Right renal pelvis (tissue), 4 donors: ENCODE data around the gene CCDC106. TPM values are rescaled to one million over a fixed set of nuclear protein-coding genes. Genes with fewer than 3 reads are reported as not detected.

Source experiments
- DNase-seq, 4 donors: peaks; one replicate each; pipeline ENCODE4 v3.0.0-alpha.2; 2013; ENCODE audit warnings: low read depth in 4 of 4, low spot score in 3 of 4, missing footprints in 1 of 4
- polyA plus RNA-seq, 4 donors: library from polyadenylated mRNA; unstranded; fragments of 120-200 nt; gene quantifications; one replicate each; pipeline ENCODE4 v1.2.1, GENCODE V29; 2013; ENCODE audit not compliant: insufficient read length in 4 of 4

CCDC106 gene
- polyA plus RNA-seq, 4 donors = 19.5 to 26.7 (median 21.3) TPM

DNA sequence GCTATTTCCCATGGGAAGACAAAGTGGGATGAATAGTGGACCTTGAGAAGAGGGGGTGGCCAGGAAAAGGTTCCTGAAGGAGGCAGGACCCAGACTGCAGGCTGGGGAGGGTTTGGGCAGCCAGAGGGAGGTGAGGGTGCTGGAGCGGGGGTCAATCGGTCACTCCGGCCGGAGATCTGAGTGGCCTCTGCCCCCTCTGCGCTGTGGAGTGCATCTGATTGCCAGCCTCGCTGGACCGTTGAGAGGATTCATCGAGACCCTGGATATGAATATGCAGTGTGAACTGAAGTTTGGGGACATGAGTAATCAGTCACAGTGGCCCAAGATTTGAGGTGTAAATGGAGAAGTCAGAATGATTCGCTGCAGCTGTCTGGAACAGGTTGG is 12.7 kb upstream of the CCDC106 start:
- DNase-seq = no peak

DNA sequence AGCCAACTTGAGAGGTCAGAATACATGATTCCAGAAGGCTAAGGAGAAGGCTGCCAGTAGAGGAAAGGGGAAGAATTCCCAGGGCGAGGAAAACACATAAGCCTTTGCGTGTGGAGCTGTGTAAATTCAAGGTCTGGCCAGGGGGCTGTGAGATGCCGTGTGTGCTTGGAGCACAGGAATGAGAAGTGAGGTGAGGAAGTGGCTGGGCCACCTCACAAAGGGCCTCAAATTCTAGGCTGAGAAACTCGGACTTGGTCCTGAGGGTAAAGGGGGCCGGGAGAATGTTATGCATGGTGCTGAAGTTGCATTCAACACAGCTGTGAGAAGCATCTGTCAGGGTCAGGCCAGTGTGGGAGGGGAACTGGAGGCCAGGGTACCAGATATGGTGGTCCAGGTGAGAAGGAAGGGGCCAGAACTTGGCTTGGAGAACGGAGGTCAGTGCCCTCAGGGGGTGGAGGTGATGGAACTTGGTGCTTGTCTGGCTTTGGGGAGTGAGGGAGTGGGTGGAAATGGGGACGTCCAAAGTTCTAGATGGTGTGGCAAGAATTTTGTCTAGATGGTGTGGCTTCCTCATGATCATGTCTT is 12.1 kb upstream of the CCDC106 start:
- no peak for DNase-seq

DNA sequence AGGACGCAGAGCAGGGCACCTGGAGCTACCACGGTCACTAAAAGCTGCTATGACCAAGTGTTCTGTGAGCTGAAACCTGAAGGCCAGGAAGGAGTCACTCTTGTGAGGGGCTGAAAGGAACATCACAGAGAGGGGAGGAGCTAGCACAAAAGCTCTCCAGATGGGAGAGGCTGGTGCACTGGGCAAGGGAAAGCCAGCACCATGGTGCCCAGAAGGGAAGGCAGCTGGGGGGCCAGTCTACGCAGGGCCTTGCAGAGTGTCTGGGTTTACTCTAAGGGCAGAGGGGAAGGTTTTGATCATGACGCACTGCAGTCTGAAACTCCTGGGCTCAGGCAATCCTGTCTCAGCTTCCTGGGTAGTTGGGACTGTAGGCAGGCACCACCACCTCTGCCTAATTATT is 11.3 kb upstream of the CCDC106 start:
- DNase-seq = no peak

DNA sequence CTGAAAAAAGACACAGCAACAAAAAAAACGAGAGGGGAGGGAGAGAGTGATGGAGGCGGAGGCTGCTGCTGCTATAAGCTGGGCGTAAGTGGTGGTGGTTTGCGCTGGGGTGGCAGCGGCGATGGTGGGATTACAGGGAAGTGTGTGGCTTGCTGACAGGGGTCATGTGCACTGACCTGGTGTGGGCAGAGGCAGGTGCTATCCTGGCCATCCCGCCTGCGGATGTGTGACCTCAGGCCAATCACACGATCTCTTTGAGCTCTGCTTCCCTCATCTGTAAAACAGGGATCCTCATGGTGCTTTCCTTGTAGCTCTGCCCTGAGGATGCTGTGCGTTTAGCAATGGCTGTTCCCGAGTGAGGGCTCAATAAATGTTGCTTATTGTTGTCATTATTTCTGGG is 10.5 kb upstream of the CCDC106 start:
- no peak for DNase-seq

DNA sequence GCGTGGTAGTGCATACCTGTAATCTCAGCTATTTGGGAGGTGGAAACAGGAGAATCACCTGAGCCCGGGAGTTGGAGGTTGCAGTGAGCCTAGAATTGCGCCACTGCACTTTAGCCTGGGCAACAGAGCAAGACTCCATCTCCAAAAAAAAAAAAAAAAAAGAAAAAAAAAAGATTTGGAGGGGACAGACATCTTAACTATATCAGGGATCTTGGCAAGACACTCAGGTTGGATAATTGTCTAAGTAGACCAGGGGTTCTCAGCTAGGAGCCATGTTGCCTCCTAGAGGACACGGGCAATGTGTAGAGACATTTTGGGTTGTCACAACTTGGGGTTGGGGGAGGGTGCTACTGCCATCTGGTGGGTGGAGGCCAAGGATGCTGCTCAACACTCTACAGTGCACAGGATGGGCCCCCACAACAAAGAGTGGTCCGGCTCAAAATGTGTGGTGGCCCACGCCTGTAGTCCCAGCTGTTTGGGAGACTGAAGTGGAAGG is 9.1 kb upstream of the CCDC106 start:
- DNase-seq = no peak

DNA sequence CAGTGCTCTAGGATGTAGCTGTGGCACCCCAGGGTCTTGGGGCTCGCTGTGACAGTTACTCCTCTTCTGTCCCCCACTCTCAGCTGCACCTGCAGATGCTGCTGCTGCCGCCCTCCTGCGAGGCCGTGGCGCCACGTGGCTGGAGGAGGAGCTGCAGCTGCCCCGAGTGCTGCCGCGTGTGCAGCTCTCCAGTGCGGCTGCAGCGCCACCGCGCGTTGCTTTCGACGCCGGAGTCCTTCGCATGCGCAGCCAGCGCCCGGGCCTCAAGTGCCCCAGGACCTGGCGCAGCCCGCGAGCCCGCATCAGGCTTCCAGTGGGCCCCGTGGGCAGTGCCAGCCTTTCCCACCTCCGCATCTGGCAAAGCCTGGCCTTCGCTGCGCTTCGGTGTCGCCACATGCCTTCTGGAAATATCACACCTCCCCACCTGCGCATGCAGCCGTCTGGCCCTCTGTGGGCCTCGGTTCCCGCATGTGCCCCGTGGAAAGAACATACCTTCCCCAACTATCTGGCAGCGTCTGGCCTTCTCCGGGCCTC is 7.9 kb upstream of the CCDC106 start:
- DNase-seq = peak in 1 of 4 donors; percentile 64

DNA sequence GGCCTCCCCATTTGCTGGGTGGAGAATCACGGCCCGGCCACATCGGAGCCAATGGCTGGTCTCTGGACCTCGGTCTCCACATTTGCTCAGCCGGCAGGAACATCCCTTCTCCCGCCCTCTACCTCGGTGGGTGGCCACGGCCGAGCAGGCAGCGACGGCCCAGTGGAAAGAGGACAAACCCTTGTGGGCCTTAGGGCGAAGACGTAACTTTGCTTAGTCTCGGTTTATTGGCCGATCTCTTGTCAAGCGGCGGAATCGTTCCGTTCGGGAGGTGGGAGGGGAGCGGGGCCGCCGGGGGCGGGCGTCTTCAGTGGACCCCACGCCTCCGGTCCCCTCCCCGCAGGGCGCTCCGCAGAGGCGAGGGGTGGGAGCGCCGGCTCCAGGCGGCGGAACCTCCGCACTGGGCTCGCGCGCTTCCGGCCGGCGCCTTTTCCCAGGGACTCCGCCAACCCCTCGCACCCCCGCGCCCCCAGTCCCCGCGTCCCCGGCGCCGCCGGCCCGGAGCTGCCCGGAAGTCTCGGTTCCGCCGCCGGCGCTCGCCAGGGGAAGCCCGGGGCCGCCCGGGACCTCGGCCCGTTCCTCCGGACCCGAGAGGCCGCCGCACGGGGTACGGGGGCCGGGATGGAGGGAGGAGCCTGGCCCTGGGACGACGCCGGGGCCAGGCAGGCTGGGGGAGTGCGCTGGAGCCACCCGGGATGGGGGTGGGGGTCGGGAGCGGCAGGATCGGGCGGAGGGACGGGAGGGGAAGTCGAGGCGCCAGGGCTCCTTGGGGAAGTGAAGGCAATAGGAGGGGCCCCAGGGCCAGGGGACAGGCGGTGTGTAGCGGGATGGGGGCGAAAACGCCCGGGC is 7.2 kb upstream of the CCDC106 start, which contains the start of gene ZNF580:
Gene ZNF580, plus strand, starts transcription at position 426 of the 849 bp plus-strand sequence. CDS start 1,507 bp downstream, outside the sequence.
- DNase-seq = peak in 1 of 4 donors; percentile 61

DNA sequence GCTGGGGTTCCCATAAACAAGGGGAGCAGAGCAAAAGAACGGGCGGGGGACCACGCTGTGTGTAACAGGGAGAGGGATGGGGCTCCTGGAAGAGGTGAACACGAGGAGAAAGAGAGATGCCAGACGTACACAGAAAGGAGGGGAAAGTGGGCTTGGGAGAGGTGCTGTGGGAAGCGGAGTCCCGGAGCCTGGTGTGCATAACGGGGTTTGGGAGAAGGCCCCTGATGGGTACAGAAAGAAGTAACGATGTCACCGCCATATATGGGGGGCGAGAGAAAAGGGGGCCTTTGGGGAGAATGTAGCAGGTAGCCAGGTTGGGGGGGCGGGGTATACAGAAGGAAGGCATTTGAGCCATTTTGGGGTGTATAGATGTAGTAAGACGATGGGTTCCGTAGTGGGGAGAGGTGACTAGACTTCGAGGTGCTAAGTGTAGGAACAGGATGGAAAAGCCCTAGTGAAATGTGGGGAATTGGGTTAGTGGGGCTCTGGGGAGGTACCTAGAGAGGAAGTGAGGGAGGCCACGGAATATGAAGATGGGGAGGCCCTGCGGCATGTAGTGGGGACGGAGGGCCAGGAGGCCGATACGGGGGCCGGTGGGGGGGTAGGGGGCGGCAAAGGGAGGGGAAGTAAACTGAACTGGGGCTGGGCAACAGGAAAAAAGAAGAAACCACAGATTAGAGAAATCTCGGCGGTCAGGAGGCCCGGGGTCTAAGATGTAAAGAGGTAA is 6.4 kb upstream of the CCDC106 start:
- no peak for DNase-seq

DNA sequence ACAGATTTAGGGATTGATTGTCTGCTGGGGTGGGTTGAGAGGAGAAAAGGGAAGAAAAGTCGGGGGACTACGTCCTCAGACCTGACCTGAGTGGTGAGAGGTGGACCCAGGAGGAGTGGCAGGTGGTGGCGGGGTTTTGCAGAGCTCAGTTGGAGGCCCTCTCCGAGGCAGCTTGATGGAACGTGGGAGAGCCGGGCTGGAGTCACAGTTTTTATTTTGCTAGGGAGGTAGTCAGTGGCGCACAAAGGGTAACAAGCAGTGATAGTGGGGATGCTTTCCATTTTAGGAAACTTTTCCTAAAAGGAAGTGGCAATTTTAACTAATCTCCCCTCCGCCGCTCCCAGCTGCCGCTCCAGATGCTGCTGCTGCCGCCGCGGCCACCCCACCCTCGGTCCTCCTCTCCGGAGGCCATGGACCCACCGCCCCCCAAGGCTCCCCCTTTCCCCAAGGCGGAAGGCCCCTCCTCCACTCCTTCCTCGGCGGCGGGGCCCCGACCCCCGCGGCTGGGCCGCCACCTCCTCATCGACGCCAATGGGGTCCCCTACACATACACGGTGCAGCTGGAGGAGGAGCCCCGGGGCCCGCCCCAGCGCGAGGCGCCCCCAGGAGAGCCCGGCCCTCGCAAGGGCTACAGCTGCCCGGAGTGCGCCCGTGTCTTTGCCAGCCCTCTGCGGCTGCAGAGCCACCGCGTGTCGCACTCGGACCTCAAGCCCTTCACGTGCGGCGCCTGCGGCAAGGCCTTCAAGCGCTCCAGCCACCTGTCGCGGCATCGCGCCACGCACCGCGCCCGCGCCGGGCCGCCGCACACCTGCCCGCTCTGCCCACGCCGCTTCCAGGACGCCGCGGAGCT is 5.6 kb upstream of the CCDC106 start:
- DNase-seq = no peak

DNA sequence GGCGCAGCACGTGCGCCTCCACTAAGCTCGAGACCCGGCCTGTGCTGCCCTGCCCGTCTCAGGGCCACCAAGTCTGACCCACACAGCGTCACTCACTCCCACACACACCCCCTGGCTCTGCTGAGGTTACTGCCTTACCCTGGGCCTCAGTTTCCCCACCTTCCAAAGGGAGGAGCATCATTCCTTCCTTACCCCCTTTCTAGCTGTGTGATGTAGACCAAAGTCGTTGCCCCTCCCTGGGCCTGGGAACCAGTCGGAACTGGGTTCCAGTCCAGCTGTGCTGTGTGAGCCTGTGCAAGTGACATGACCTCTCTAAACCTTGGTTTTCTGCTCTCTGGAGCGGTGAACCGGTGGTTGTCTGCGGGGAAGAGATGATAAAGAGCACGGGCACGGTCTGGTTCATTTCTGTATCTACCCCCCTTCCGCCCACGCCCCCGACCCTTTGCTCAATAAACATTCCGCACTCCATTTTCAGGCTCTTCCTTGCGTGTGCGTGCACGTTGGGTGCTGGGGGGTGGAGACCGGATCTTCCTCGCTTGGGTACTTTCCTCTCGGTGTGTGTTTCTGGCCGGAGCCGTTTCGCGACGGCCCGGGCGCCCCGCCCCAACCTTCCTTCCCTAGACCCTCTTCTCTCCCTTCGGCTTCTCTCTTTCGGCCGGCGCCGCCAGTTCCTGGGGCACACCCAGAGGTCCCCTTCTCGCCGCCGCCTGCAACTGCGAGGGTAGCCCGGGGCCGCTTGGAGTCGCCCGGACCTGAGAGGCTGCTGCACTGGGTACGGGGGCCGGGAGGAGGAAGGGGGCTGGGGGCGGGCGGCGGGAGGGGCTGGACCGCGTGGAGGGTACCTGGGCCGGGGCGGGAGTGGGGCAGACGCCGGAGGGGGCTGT is 4.8 kb upstream of the CCDC106 start, which contains the start of gene ZNF581:
Gene ZNF581, plus strand, starts transcription at position 647 of the 884 bp plus-strand sequence. CDS start 923 bp downstream, outside the sequence.
- peak in 1 of 4 donors; percentile 65 for DNase-seq

DNA sequence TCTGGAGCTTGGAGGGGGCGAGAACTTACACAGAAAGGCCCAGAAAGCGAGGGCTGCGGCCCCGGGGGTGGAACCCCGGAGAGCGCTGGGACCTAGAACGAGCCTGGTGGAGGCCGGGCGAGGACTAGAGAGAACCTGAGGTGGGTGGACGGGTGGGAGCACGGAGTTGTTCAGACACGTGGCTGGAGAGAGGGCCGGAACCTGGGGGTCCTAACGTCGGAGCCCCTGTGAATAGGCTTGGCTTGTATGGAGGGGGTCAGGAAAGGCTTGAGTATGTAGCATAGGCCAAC is 4.2 kb upstream of the CCDC106 start:
- DNase-seq = no peak

DNA sequence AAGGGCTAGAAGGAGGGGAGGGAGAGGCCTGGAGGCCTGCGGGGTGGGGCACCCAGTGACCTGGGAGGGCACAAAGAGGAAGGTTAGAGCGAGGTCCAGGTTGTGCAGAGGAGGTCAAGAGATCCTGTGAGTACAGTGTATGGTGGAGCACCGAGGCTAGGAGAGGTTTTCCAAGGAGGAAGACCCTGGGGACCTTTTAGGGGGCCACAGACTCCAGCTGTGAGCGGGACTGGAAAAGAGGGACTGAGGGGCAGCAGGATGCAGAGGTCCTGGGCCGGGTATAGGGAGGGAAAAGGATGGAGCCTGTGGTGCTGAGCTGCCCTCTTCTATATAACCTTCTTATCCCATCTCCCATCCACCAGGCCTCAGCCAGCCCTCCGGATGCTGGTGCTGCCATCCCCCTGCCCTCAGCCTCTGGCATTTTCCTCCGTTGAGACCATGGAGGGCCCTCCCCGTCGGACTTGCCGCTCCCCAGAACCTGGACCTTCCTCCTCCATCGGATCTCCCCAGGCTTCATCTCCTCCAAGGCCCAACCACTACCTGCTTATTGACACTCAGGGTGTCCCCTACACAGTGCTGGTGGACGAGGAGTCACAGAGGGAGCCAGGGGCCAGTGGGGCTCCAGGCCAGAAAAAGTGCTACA is 3.7 kb upstream of the CCDC106 start:
- no peak for DNase-seq

DNA sequence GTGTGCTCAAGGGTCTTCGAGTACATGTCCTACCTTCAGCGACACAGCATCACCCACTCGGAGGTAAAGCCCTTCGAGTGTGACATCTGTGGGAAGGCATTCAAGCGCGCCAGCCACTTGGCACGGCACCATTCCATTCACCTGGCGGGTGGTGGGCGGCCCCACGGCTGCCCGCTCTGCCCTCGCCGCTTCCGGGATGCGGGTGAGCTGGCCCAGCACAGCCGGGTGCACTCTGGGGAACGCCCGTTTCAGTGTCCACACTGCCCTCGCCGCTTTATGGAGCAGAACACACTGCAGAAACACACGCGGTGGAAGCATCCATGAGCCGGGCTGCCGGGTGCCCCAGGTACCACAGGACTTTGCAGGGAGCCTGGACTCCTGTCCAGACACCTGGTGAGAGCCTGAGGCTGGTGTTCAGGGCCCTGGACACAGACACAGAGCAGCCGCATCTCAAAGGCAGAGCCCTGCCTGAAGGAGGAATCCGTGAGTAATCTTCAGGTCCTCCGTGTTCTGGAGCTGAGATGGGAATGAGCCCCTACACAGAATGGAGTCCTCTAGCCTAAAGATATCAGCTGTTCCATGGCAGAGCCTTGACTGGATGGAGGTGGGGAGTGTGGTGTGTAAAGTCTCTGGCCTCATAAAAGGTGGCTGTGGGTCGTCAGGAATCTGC is 3.0 kb upstream of the CCDC106 start:
- DNase-seq = no peak

DNA sequence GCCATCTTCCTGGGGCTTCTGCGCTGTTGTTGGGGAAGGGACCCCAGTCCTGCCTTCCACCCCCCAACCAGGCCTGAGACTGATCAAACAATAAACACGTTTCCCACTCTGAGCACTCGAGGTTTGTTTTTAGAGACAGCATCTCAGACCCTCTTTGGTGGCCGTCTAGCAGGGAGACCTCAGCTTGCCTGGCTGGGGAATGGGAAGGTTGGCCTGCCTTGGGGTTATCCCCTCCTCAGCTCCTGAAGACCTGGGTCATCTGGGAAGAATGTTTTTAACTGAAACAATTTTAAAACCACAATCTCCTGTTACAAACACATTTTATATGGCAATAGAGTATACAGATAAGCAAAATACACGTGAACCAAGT is 2.5 kb upstream of the CCDC106 start:
- no peak for DNase-seq

DNA sequence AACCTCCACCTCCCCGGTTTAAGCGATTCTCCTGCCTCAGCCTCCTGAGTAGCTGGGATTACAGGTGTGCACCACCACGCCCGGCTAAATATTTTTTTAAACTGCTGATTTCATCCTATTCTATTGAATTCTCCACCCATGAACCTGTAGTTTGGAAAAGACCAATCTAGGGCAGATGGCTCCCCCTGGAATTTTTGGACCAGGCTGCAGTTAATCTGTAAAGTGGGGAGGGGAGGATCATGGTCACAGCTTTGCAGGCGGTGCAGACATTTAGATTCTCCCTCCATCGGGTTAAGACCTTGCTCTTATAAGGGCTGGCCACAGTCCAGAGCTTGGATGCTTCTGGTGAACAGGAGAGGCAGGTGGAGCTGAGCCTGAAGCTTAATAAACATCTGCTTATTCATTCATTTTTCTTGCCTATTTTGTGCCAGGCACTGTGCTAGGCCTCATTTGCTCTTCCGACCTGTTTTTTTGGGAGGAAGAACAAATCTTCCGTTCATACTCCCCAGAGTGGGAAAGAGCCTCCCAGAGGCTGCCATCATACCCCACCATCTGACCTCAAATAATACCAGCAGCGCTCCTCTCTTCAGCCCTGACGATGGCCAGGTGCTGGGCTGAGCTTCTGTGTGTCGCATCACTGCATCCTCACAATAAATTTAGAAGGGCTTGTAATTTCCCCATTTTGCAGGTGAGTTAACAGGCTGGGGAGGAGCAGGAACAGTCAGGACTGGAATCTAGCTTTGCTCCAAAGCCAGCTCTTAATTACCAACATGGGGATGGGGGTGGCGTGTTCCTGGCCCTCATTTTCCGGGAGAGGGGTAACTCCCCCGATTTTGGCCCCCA is 902 bp upstream of the CCDC106 start:
- DNase-seq = no peak

DNA sequence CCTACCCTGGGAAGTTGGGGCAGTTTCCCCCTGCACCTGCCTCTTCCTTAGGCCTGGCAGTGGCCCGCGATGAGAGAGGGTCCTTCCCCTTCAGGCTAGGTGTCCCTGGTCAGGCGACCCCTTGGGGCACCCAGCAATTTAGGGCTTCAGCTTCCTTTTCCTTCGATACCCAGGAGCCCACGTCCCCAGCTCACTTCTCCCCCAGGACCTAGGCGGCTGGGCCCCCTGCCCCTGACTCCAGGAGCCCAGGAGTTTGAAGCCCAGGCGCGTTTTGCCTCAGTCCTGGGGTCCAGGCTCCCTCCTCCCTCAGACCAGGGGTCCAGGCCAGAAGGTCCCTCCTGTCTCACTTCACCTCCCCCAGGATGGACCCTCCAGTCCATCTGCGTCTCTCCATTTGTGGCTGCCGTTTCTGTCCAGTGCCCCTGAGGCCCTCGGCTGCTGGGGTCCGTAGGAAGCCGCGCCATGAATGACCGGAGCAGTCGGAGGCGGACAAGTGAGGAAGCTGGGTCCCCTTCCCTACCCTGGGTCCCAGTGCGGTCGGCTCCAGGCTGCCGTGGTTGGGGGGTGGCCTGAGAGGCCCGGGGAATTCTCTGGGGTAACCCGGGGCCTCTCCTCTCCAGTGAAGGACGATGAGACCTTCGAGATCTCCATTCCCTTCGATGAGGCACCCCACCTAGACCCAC is 714 bp downstream of the CCDC106 start:
- DNase-seq = no peak
